Right renal cortex interstitium (tissue), 3 donors: ENCODE data around the gene ZNF182. TPM values are rescaled to one million over a fixed set of nuclear protein-coding genes. Genes with fewer than 3 reads are reported as not detected.

Source experiments
- DNase-seq, 3 donors: peaks; one replicate each; pipeline ENCODE4 v3.0.0-alpha.2; 2013; ENCODE audit warnings: low read depth in 3 of 3, low spot score in 2 of 3
- polyA plus RNA-seq, 3 donors: library from polyadenylated mRNA; unstranded; fragments of 120-200 nt; gene quantifications; one replicate each; pipeline ENCODE4 v1.2.1, GENCODE V29; 2013; ENCODE audit not compliant: insufficient read length in 3 of 3

Gene ZNF182
- polyA plus RNA-seq, 3 donors: 10.8 to 11.7 (median 10.9) TPM

DNA sequence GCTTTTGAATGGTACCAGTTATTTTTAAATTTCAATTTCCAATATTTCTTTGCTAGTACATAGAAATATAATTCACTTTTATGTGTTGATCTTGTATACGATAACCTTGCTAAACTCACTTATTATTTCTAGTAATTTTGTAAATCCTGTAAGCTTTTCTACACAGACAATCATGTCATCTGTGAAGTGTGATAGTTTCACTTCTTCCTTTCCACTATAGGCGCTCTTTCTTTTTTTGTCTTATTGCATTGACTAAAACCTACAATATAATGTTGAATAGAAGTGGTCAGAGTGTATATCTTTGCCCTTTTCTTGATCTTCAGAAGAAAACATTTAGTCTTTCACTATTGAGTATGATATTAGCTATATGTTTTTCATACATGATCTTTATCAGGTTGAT, 76.6 kb downstream of the ZNF182 start:
- no peak for DNase-seq

Other genes starting within 250 kb of the ZNF182 start
- 1 to 10 TPM; 6.7 to 8.2 (median 6.8) TPM for gene ZNF81, start 167.1 kb downstream of the ZNF182 start, polyA plus RNA-seq
- gene SPACA5, start 3.0 kb upstream of the ZNF182 start, polyA plus RNA-seq: under 1 TPM in 1 of 3 donors, not detected in 2; 0.27 TPM
- 1 to 10 TPM; 3.3 to 3.7 (median 3.6) TPM for gene ZNF630, start 67.7 kb upstream of the ZNF182 start, polyA plus RNA-seq
- gene SPACA5B, start 126.6 kb upstream of the ZNF182 start, polyA plus RNA-seq: not detected
- gene SSX5, start 192.8 kb upstream of the ZNF182 start, polyA plus RNA-seq: not detected